A549 (cell line): ENCODE data around the gene SAG. TPM values are rescaled to one million over a fixed set of nuclear protein-coding genes. Genes with fewer than 3 reads are reported as not detected.

Experiments used
- ATAC-seq, 2 experiments: fragments of 200-7000 bp in 1 of 2; fragments of >200 bp in 1 of 2; cut with Nextera tagmentation in 1 of 2; cut with Tn5 transposase in 1 of 2; 3 replicates each; pipeline versions ENCODE4 v1.8.0 to v1.9.1; 2018 to 2020; ENCODE audit warnings: mild to moderate bottlenecking in 1 of 2, moderate library complexity in 1 of 2
- CTCF ChIA-PET: fragments of 300-600 bp; sonication (Branson Sonifier 250); formaldehyde crosslinking; extraction: SDS; loops from one replicate; lab custom pipeline; 2021; ENCODE audit warnings: antibody characterized with exemption, inconsistent platforms; lab: Yijun Ruan, JAX
- POLR2A ChIA-PET: fragments of 350-600 bp; formaldehyde crosslinking; extraction: SDS; loops from one replicate; lab custom pipeline; 2021; ENCODE audit warnings: antibody characterized with exemption, inconsistent platforms; lab: Yijun Ruan, JAX
- DNase-seq, 2 experiments: peaks; one replicate each; pipeline versions ENCODE4 v3.0.0 to v3.0.0-alpha.2; 2011 to 2016; ENCODE audit warnings: low read depth in 1 of 2, low spot score in 1 of 2
- FAIRE-seq: peaks from 2 replicates; lab custom pipeline; 2011; peaks lifted over from hg19 to GRCh38; lab: Jason Lieb, UNC
- H3K27ac ChIP-seq, 2 experiments: fragments of >200 bp; sonication (Bioruptor Twin); formaldehyde crosslinking; 3 replicates each; pipeline ENCODE4 v1.5.1; 2016 to 2017
- H3K4me1 ChIP-seq: fragments of >200 bp; sonication (Bioruptor Twin); formaldehyde crosslinking; 3 replicates; pipeline ENCODE4 v1.6.1; 2016
- H3K4me2 ChIP-seq: fragments of >200 bp; sonication (Bioruptor Twin); formaldehyde crosslinking; 3 replicates; pipeline ENCODE4 v1.6.1; 2016
- H3K4me3 ChIP-seq: fragments of >200 bp; sonication (Bioruptor Twin); formaldehyde crosslinking; 3 replicates; pipeline ENCODE4 v1.5.1; 2016
- H3K9me3 ChIP-seq: fragments of >200 bp; sonication (Bioruptor Twin); formaldehyde crosslinking; 3 replicates; pipeline ENCODE4 v1.6.1; 2016
- CBX2 ChIP-seq: fragments of 200-600 bp; sonication (generic); IDR thresholded peaks from 2 replicates; pipeline ENCODE4 v1.6.1; 2016; ENCODE audit warnings: low read depth, mild to moderate bottlenecking, borderline replicate concordance
- CBX8 ChIP-seq: fragments of 200-600 bp; sonication (generic); IDR thresholded peaks from 2 replicates; pipeline ENCODE4 v1.6.1; 2016
- CEBPB ChIP-seq, 2 experiments: fragments of >200 bp in 1 of 2; sonication (Bioruptor Twin) in 1 of 2; formaldehyde crosslinking in 1 of 2; IDR thresholded peaks; 2 replicates each; pipeline ENCODE4 v1.6.1; 2012 to 2016
- CHD2 ChIP-seq: fragments of 150-350 bp; IDR thresholded peaks from 2 replicates; pipeline ENCODE4 v1.6.1; 2014; ENCODE audit warnings: low read length; ENCODE audit not compliant: partially characterized antibody
- CHD4 ChIP-seq: fragments of 200-600 bp; sonication (generic); IDR thresholded peaks from 2 replicates; pipeline ENCODE4 v1.6.1; 2016; ENCODE audit warnings: antibody characterized with exemption, mild to moderate bottlenecking, borderline replicate concordance
- CTCF ChIP-seq: fragments of >200 bp; sonication (Bioruptor Twin); formaldehyde crosslinking; IDR thresholded peaks from 3 replicates; pipeline ENCODE4 v1.5.1; 2016
- E2F6 ChIP-seq: IDR thresholded peaks from 2 replicates; pipeline ENCODE4 v1.6.1; 2012; ENCODE audit warnings: low read depth, borderline replicate concordance
- EHMT2 ChIP-seq: fragments of 200-600 bp; sonication (generic); IDR thresholded peaks from 2 replicates; pipeline ENCODE4 v1.6.1; 2016; ENCODE audit warnings: antibody characterized with exemption, low read depth, mild to moderate bottlenecking, moderate library complexity
- ESRRA ChIP-seq: fragments of 150-350 bp; IDR thresholded peaks from 2 replicates; pipeline ENCODE4 v1.6.1; 2014; ENCODE audit warnings: mild to moderate bottlenecking, low read length, borderline replicate concordance
- FOXS1 ChIP-seq: fragments of 250-450 bp; sonication (Bioruptor Pico); IDR thresholded peaks from 2 replicates; pipeline ENCODE4 v1.5.0; 2020; ENCODE audit warnings: mild to moderate bottlenecking, moderate library complexity
- GATA3 ChIP-seq: IDR thresholded peaks from 2 replicates; pipeline ENCODE4 v1.6.1; 2012; ENCODE audit warnings: borderline replicate concordance
- HDAC2 ChIP-seq: fragments of 200-600 bp; sonication (generic); IDR thresholded peaks from 2 replicates; pipeline ENCODE4 v1.6.1; 2016
- HES2 ChIP-seq: fragments of >200 bp; sonication (Bioruptor Twin); formaldehyde crosslinking; IDR thresholded peaks from 2 replicates; pipeline ENCODE4 v1.6.1; 2016
- HEYL ChIP-seq: fragments of 250-450 bp; sonication (Bioruptor Pico); IDR thresholded peaks from 2 replicates; pipeline ENCODE4 v1.8.0; 2021; ENCODE audit warnings: mild to moderate bottlenecking, moderate library complexity
- HOXB5 ChIP-seq: fragments of 250-450 bp; sonication (Bioruptor Pico); IDR thresholded peaks from 2 replicates; pipeline ENCODE4 v1.5.0; 2020; ENCODE audit warnings: mild to moderate bottlenecking, moderate library complexity
- JUN ChIP-seq, 2 experiments: fragments of >200 bp; sonication (Bioruptor Twin); formaldehyde crosslinking; IDR thresholded peaks; 2 replicates in 1 of 2; 3 replicates in 1 of 2; pipeline ENCODE4 v1.6.1; 2016 to 2017
- KDM5A ChIP-seq: fragments of 200-600 bp; sonication (generic); IDR thresholded peaks from 2 replicates; pipeline ENCODE4 v1.6.1; 2016; ENCODE audit warnings: antibody characterized with exemption, mild to moderate bottlenecking
- MAFK ChIP-seq: fragments of 450-650 bp; IDR thresholded peaks from 2 replicates; pipeline ENCODE4 v1.6.1; 2014; ENCODE audit not compliant: partially characterized antibody
- MAZ ChIP-seq: fragments of 150-350 bp; IDR thresholded peaks from 2 replicates; pipeline ENCODE4 v1.6.1; 2014; ENCODE audit warnings: antibody characterized with exemption, low read depth, low read length, borderline replicate concordance
- MYC ChIP-seq: IDR thresholded peaks from 2 replicates; pipeline ENCODE4 v1.6.1; 2012; ENCODE audit warnings: mild to moderate bottlenecking, inconsistent platforms, low read length, improper control_type of control experiment, borderline replicate concordance
- PHF8 ChIP-seq: fragments of 200-600 bp; sonication (generic); IDR thresholded peaks from 2 replicates; pipeline ENCODE4 v1.6.1; 2016; ENCODE audit warnings: low read depth, mild to moderate bottlenecking, antibody characterized with exemption, moderate library complexity, borderline replicate concordance
- POLR2A ChIP-seq: IDR thresholded peaks from 2 replicates; pipeline ENCODE4 v1.6.1; 2012; ENCODE audit warnings: mild to moderate bottlenecking, low read length
- POLR2AphosphoS2 ChIP-seq: conservative IDR thresholded peaks from 2 replicates; pipeline ENCODE4 v1.6.1; 2012; ENCODE audit warnings: low read length, improper control_type of control experiment, inconsistent platforms
- RARB ChIP-seq: fragments of 250-450 bp; sonication (Bioruptor Pico); IDR thresholded peaks from 2 replicates; pipeline ENCODE4 v1.8.0; 2021; ENCODE audit warnings: mild to moderate bottlenecking, moderate library complexity
- RCOR1 ChIP-seq: fragments of 150-350 bp; IDR thresholded peaks from 2 replicates; pipeline ENCODE4 v1.6.1; 2014; ENCODE audit warnings: antibody characterized with exemption, low read length, low read depth
- RFX5 ChIP-seq: fragments of 450-650 bp; IDR thresholded peaks from 2 replicates; pipeline ENCODE4 v1.7.1; 2014; ENCODE audit warnings: antibody characterized with exemption, mild to moderate bottlenecking, moderate library complexity
- RNF2 ChIP-seq: fragments of 200-600 bp; sonication (generic); IDR thresholded peaks from 2 replicates; pipeline ENCODE4 v1.6.1; 2016; ENCODE audit warnings: low read depth, mild to moderate bottlenecking, antibody characterized with exemption, moderate library complexity, borderline replicate concordance
- SREBF2 ChIP-seq: fragments of 450-650 bp; IDR thresholded peaks from 2 replicates; pipeline ENCODE4 v1.6.1; 2014; ENCODE audit warnings: mild to moderate bottlenecking, moderate library complexity
- ZC3H11A ChIP-seq: fragments of 450-650 bp; IDR thresholded peaks from 2 replicates; pipeline ENCODE4 v1.6.1; 2014; ENCODE audit warnings: antibody characterized with exemption, mild to moderate bottlenecking
- ZFP36 ChIP-seq: fragments of 450-650 bp; IDR thresholded peaks from 2 replicates; pipeline ENCODE4 v1.6.1; 2014; ENCODE audit warnings: borderline replicate concordance; ENCODE audit not compliant: partially characterized antibody
- ZNF302 ChIP-seq: fragments of 250-450 bp; sonication (Bioruptor Pico); IDR thresholded peaks from 2 replicates; pipeline ENCODE4 v1.9.0; 2021; ENCODE audit warnings: inconsistent platforms, mild to moderate bottlenecking, moderate library complexity
- WGBS: methylation state at CpG from one replicate; pipeline ENCODE4 v1.1.6; 2017; ENCODE audit errors: missing lambda C conversion rate; 5-methylcytosine and 5-hydroxymethylcytosine counted together
- polyA plus RNA-seq, 4 experiments: library from polyadenylated mRNA; depleted of rRNA in 3 of 4; stranded (reverse); fragments of >200 nt; fragmentation: RNase III in 1 of 4; extraction: RNeasy Plus Mini Kit Qiagen cat#74134 plus additional on column Dnase treatment in 1 of 4; gene quantifications; 2 replicates in 3 of 4; 3 replicates in 1 of 4; pipeline ENCODE4 v1.2.3, GENCODE V29; 2011 to 2017

Gene SAG
- polyA plus RNA-seq, 2 of the 4 experiments (the other 2 are of a cell fraction) = not detected

- 0 out of 3 replicates have a peak, but pooled peaks cover 3% of the 10 kb centered on the region for H3K4me1 ChIP-seq
- POLR2A ChIA-PET = interaction anchor here (0.6 kb wide), 1 partner anchor 57 kb away, joined by 5 read pairs; no protein-coding TSS in a partner anchor
- H3K9me3 ChIP-seq = peaks cover 5% of the 10 kb centered on the region; the same call in 1 of the 3 replicates
- DNase-seq (no peak), FAIRE-seq (no peak), ATAC-seq (no peak)
- no peak overlapping the region for H3K4me3 ChIP-seq
- no peak overlapping the region for H3K27ac ChIP-seq
- H3K4me2 ChIP-seq = no peak overlapping the region
- CTCF ChIA-PET = interaction anchor here (0.7 to 2.8 kb wide), 5 partner anchors 10 to 490 kb away, joined by 4 to 6 read pairs (median 5); no protein-coding TSS in a partner anchor
- WGBS = 83% methylated on average over 15 of the region's 15 CpGs
- no peak for TF ChIP-seq ZC3H11A
- no peak for TF ChIP-seq HEYL (CRISPR knock-in tag)
- TF ChIP-seq MAFK = no peak
- TF ChIP-seq PHF8 = no peak
- no peak for TF ChIP-seq HOXB5 (CRISPR knock-in tag)
- peak in 1 of 2 experiments; percentile 25; a peak in 1 of 4 replicates for TF ChIP-seq CEBPB (IDR thresholded peaks at IDR 0.05)
These were observed 35.6 kb downstream of the SAG start for GRCh38 chr2:233343171-233343705.

GRCh38 chr2:233346376-233346775 is 38.8 kb downstream of the SAG start:
- no peak for TF ChIP-seq RFX5
- no peak for TF ChIP-seq CHD2
- TF ChIP-seq ESRRA = no peak
- TF ChIP-seq CTCF = no peak
- TF ChIP-seq RARB (CRISPR knock-in tag) = no peak
- no peak for TF ChIP-seq HES2
- TF ChIP-seq CHD4 = no peak
- no peak for TF ChIP-seq SREBF2
- no peak for TF ChIP-seq POLR2A
- no peak for TF ChIP-seq EHMT2
- no peak for TF ChIP-seq JUN (IDR thresholded peaks at IDR 0.05)
- TF ChIP-seq FOXS1 (CRISPR knock-in tag) = no peak
- TF ChIP-seq ZNF302 = no peak
- no peak for TF ChIP-seq POLR2AphosphoS2
- no peak for TF ChIP-seq HDAC2
- TF ChIP-seq ZFP36 = no peak
- 0 out of 3 replicates have a peak, but pooled peaks cover under 1% of the 10 kb centered on the region for H3K9me3 ChIP-seq
- H3K4me2 ChIP-seq = no peak overlapping the region
- CTCF ChIA-PET = interaction anchor here (1.1 to 1.5 kb wide), 3 partner anchors 20 to 97 kb away, joined by 3 to 4 read pairs (median 3); no protein-coding TSS in a partner anchor
- FAIRE-seq = no peak
- no peak for DNase-seq
- peaks cover 21% of the 10 kb centered on the region for H3K4me1 ChIP-seq
- 95% methylated on average over 12 of the region's 12 CpGs for WGBS
- H3K27ac ChIP-seq = no peak overlapping the region
- H3K4me3 ChIP-seq = no peak overlapping the region
- POLR2A ChIA-PET = no interaction called here
- ATAC-seq = no peak

GRCh38 chr2:233346930-233347329 is 39.3 kb downstream of the SAG start:
- DNase-seq (no peak), FAIRE-seq (no peak), ATAC-seq (no peak)
- Histone ChIP-seq H3K27ac (peak overlapping the region in 1 of 2 experiments; percentile 16; a peak in 1 of 6 replicates), H3K4me2 (no peak overlapping the region), H3K4me1 (peaks cover 26% of the 10 kb centered on the region), H3K4me3 (no peak overlapping the region), H3K9me3 (no peaks in the 10 kb centered on the region)
- WGBS = 87% methylated on average over 9 of the region's 9 CpGs
- ChIA-PET POLR2A (no interaction called here), CTCF (interaction anchor here (1.1 to 1.5 kb wide), 3 partner anchors 19 to 96 kb away, joined by 3 to 4 read pairs (median 3); no protein-coding TSS in a partner anchor)
- no peak for TF ChIP-seq ZNF302
- no peak for TF ChIP-seq ZC3H11A
- no peak for TF ChIP-seq E2F6
- TF ChIP-seq RARB (CRISPR knock-in tag) = no peak
- TF ChIP-seq CBX8 = no peak
- no peak for TF ChIP-seq POLR2A
- no peak for TF ChIP-seq RNF2
- TF ChIP-seq GATA3 = no peak
- no peak for TF ChIP-seq CHD4
- no peak for TF ChIP-seq CBX2
- TF ChIP-seq RCOR1 = no peak
- no peak for TF ChIP-seq MYC
- no peak for TF ChIP-seq KDM5A
- no peak for TF ChIP-seq MAZ
- no peak for TF ChIP-seq SREBF2
- no peak for TF ChIP-seq MAFK
